IMR-90 (cell line): Measurements from ENCODE around the gene ZFAND4.

Experiments
- CHD1 ChIP-seq: IDR thresholded peaks from 2 replicates; pipeline ENCODE4 v1.6.1; 2012; ENCODE audit warnings: low read depth, low read length, improper control_type of control experiment
- CTCF ChIP-seq: conservative IDR thresholded peaks from 2 replicates; pipeline ENCODE4 v1.5.1; 2012; ENCODE audit warnings: mild to moderate bottlenecking, low read depth, low read length, improper control_type of control experiment
- ELK1 ChIP-seq: fragments of 150-350 bp; IDR thresholded peaks from 2 replicates; pipeline ENCODE4 v1.6.1; 2016; ENCODE audit warnings: low read depth, mild to moderate bottlenecking, low read length, moderate library complexity, borderline replicate concordance
- FOS ChIP-seq: fragments of 150-350 bp; IDR thresholded peaks from 2 replicates; pipeline ENCODE4 v1.6.1; 2016; ENCODE audit warnings: low read depth, low read length
- MAZ ChIP-seq: IDR thresholded peaks from 2 replicates; pipeline ENCODE4 v1.6.1; 2012; ENCODE audit warnings: low read depth, mild to moderate bottlenecking, low read length, improper control_type of control experiment, moderate library complexity, borderline replicate concordance
- POLR2A ChIP-seq: IDR thresholded peaks from 2 replicates; pipeline ENCODE4 v1.6.1; 2012; ENCODE audit warnings: mild to moderate bottlenecking, low read depth, low read length
- RAD21 ChIP-seq: IDR thresholded peaks from 2 replicates; pipeline ENCODE4 v1.6.1; 2012; ENCODE audit warnings: low read length, improper control_type of control experiment
- USF2 ChIP-seq: fragments of 150-350 bp; IDR thresholded peaks from 2 replicates; pipeline ENCODE4 v1.6.1; 2017; ENCODE audit warnings: mild to moderate bottlenecking, antibody characterized with exemption, low read length, low read depth

GRCh38 chr10:45612741-45613140, 59.8 kb downstream of the ZFAND4 start:
- TF ChIP-seq CTCF, result no peak
- no peak for TF ChIP-seq RAD21
- TF ChIP-seq USF2, result no peak
- no peak for TF ChIP-seq POLR2A
- no peak for TF ChIP-seq ELK1
- no peak for TF ChIP-seq FOS
- no peak for TF ChIP-seq CHD1
- no peak for TF ChIP-seq MAZ
